GM19467 (cell line): ENCODE results near the gene OSCP1.
A peak's percentile ranks its signal among the peaks of the same experiment; 100 is the strongest.

ENCODE experiments used
- ATAC-seq: cut with Tn5 transposase; IDR thresholded peaks from one replicate; pipeline ENCODE4 v1.9.1; 2021; ENCODE audit warnings: mild to moderate bottlenecking, moderate library complexity; ENCODE audit not compliant: unreplicated experiment

The OSCP1 gene

GRCh38 chr1:36386265-36387140, 63.7 kb downstream of the OSCP1 start:
- ATAC-seq = peak; percentile 40

- peak; percentile 78 for ATAC-seq
Measured at GRCh38 chr1:36385410-36386264, 64.6 kb downstream of the OSCP1 start, which contains the start of gene STK40. STK40 (minus strand) TSS chr1:36385924; CDS start chr1:36361332, 24,592 bp downstream.

- ATAC-seq = no peak
Measured at GRCh38 chr1:36384542-36385409, 65.5 kb downstream of the OSCP1 start.

- no peak for ATAC-seq
Measured at GRCh38 chr1:36383240-36383639, 67.0 kb downstream of the OSCP1 start.

- ATAC-seq = no peak
Measured at GRCh38 chr1:36382669-36383068, 67.6 kb downstream of the OSCP1 start.

GRCh38 chr1:36382231-36382630, 68.0 kb downstream of the OSCP1 start:
- ATAC-seq = no peak

GRCh38 chr1:36381405-36381804, 68.8 kb downstream of the OSCP1 start:
- ATAC-seq = no peak

GRCh38 chr1:36380782-36381181, 69.5 kb downstream of the OSCP1 start:
- ATAC-seq = no peak

- no peak for ATAC-seq
Measured at GRCh38 chr1:36380143-36380619, 70.1 kb downstream of the OSCP1 start.

- no peak for ATAC-seq
Measured at GRCh38 chr1:36377791-36378492, 72.3 kb downstream of the OSCP1 start.

- no peak for ATAC-seq
Measured at GRCh38 chr1:36372617-36373016, 77.6 kb downstream of the OSCP1 start.

- ATAC-seq = no peak
Measured at GRCh38 chr1:36369061-36369861, 81.0 kb downstream of the OSCP1 start.
